Testis (tissue), 3 donors: ENCODE results near the gene UPF1. TPM values are rescaled to one million over a fixed set of nuclear protein-coding genes. Genes with fewer than 3 reads are reported as not detected.
A peak's percentile ranks its signal among the peaks of the same experiment; 100 is the strongest.

ENCODE experiments used
- DNase-seq: peaks from one replicate; pipeline ENCODE4 v3.0.0-alpha.2; 2019
- H3K27ac ChIP-seq, 2 donors: fragments of 200-600 bp; sonication (generic); one replicate each; pipeline ENCODE4 v1.5.1; 2019
- H3K27me3 ChIP-seq: fragments of 200-600 bp; sonication (generic); one replicate; pipeline ENCODE4 v1.5.1; 2019
- H3K36me3 ChIP-seq: fragments of 200-600 bp; sonication (generic); one replicate; pipeline ENCODE4 v1.5.1; 2017; ENCODE audit warnings: low read depth; ENCODE audit errors: missing control alignments
- H3K4me1 ChIP-seq: fragments of 200-600 bp; sonication (generic); one replicate; pipeline ENCODE4 v1.5.1; 2019
- H3K4me3 ChIP-seq, 2 donors: fragments of 200-600 bp; sonication (generic); one replicate each; pipeline ENCODE4 v1.5.1; 2017 to 2019
- H3K9me3 ChIP-seq: fragments of 200-600 bp; sonication (generic); one replicate; pipeline ENCODE4 v1.5.1; 2017
- CTCF ChIP-seq, 3 experiments: fragments of 450-650 bp in 2 of 3; fragments of 200-600 bp in 1 of 3; sonication (generic) in 1 of 3; IDR thresholded peaks; one replicate each; pipeline ENCODE4 v1.5.1; 2016 to 2019; ENCODE audit warnings: antibody characterized with exemption in 3 of 3, mild to moderate bottlenecking in 2 of 3, moderate library complexity in 1 of 3
- POLR2A ChIP-seq: fragments of 450-650 bp; IDR thresholded peaks from one replicate; pipeline ENCODE4 v1.6.1; 2017; ENCODE audit warnings: antibody characterized with exemption, mild to moderate bottlenecking, moderate library complexity
- WGBS, 2 donors: methylation state at CpG; one replicate each; pipeline ENCODE4 v1.1.5; 2018; 5-methylcytosine and 5-hydroxymethylcytosine counted together
- intact Hi-C: fragments of 100-400 bp; cut with DNase I; formaldehyde crosslinking; loops from one replicate; pipeline ENCODE4 v1.15.1; 2023; ENCODE audit warnings: low total_unique reads
- polyA plus RNA-seq: library from polyadenylated mRNA; stranded (reverse); fragments of 350-450 nt; fragmentation: Illumina TruSeq; extraction: RNeasy Lipid Tissue Mini Kit (QIAGEN cat#74804); gene quantifications from one replicate; pipeline ENCODE4 v1.2.3, GENCODE V29; 2014; ENCODE audit warnings: low read depth, low replicate concordance; ENCODE audit not compliant: insufficient read depth
- total RNA-seq, 2 donors: library from RNA; depleted of rRNA; stranded (reverse); fragments of >200 nt; gene quantifications; one replicate each; pipeline ENCODE4 v1.2.3, GENCODE V29; 2016

Gene UPF1
- total and polyA plus RNA-seq, 3 donors from 2014 or later, result 99.0 to 188 (median 176) TPM

DNA sequence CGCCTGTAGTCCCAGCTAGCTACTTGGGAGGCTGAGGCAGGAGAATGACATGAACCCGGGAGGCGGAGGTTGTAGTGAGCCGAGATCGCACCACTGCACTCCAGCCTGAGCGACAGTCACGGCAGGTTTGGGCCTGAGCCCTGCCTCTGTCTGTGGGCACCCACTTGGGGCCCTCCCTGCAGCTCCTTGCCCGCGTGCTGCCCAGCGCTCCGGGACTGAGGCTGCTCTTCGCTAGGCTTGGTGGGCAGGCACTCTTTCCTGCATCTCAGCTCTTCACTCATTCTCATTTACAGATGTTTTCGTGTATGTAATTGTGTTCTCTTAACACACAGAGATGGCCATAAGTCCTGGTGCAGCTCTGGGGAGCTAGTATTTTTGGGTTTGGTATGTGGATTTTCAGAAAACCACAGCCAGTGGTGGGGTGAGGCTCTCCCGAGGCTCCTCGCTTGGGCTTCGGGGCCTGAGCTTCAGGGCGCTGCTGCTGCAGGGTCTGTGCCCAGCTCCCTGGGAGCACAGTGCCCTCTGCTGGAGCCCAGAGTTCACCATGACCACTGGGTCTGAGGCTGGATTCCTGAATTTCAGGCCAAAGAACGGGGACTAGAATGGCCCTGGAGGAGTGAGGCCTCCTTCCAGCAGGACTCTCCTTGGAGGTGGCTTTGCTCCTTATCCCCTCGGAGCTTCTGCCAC, 15.2 kb downstream of the UPF1 start:
- Histone ChIP-seq H3K27me3 (no peaks in the 10 kb centered on the region), H3K4me1 (peaks cover 65% of the 10 kb centered on the region), H3K27ac (peak overlapping the region in 1 of 2 donors; percentile 86), H3K36me3 (no peaks in the 10 kb centered on the region), H3K9me3 (no peaks in the 10 kb centered on the region), H3K4me3 (no peak overlapping the region)
- intact Hi-C loops, result loop anchor here (10.0 kb wide), 1 partner anchor 252 kb away; no protein-coding TSS in a partner anchor
- DNase-seq, result peak; percentile 83
- 65 to 69% methylated on average over 19 of the region's 19 CpGs for WGBS, 2 donors
- TF ChIP-seq POLR2A (no peak), CTCF (IDR thresholded peaks at IDR 0.05) (peak; percentile 57 to 74 (median 71))

DNA sequence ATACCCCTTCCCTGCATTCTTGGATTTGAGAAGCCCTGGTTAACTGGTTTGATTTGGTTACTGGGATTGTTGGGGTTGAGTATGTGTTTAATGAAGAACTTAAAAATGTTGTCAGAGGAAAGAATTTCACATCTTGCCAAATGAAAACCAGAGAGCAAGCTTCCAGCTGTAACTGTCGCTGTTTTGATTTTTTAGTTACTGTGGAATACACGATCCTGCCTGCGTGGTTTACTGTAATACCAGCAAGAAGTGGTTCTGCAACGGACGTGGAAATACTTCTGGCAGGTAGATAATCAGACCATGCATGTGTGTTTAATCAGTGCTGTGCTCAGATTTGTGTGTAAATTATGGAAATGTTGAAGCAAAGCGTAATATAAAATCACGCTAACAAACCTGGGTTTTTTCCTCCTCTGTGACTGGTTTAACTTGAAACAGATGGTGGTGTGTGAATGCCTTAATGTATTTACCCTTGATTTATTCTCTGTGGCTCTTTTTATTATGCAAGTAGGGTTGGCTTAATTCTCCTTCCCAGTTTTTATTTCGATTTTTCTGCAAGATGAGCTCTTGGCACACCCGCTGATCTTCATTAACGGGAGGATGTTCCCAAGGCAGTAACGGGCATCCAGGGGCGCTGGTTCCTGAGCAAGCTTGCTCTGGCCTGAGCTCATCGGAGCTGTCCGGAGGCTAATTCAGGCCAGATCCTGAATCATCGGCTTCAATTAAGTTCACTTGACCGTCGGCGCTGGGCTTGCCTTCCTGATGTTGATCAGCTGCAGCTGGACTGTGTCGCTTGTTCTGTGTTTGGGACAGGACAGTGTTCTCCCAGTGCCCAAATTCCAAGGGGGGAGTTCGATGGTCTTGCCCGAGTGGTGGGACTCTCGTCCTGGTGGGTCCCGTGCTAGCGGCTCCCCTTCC, 16.0 kb downstream of the UPF1 start:
- Histone ChIP-seq H3K27me3 (no peaks in the 10 kb centered on the region), H3K9me3 (no peaks in the 10 kb centered on the region), H3K4me3 (no peak overlapping the region), H3K4me1 (peaks cover 58% of the 10 kb centered on the region), H3K27ac (peak overlapping the region; percentile 75 to 86), H3K36me3 (no peaks in the 10 kb centered on the region)
- WGBS, 2 donors, result 63 to 70% methylated on average over 20 to 24 of the region's 24 CpGs
- intact Hi-C loops, result loop anchor here (10.0 kb wide), 1 partner anchor 253 kb away; no protein-coding TSS in a partner anchor
- TF ChIP-seq CTCF (IDR thresholded peaks at IDR 0.05) (peak in 1 of 3 experiments; percentile 30), POLR2A (no peak)
- no peak for DNase-seq

GRCh38 chr19:18848878-18849661, 17.3 kb downstream of the UPF1 start:
- H3K27me3 ChIP-seq, result no peaks in the 10 kb centered on the region
- WGBS, 2 donors, result 35 to 52% methylated on average over 21 to 23 of the region's 23 CpGs
- no peaks in the 10 kb centered on the region for H3K36me3 ChIP-seq
- TF ChIP-seq POLR2A, result no peak
- TF ChIP-seq CTCF (IDR thresholded peaks at IDR 0.05), result peak in 1 of 3 experiments; percentile 5
- no peak overlapping the region for H3K4me3 ChIP-seq
- no peaks in the 10 kb centered on the region for H3K9me3 ChIP-seq
- intact Hi-C loops, result loop anchor here (10.0 kb wide), 1 partner anchor 254 kb away; no protein-coding TSS in a partner anchor
- H3K4me1 ChIP-seq, result peaks cover 50% of the 10 kb centered on the region
- peak overlapping the region; percentile 75 to 86 for H3K27ac ChIP-seq
- peak; percentile 74 for DNase-seq

DNA sequence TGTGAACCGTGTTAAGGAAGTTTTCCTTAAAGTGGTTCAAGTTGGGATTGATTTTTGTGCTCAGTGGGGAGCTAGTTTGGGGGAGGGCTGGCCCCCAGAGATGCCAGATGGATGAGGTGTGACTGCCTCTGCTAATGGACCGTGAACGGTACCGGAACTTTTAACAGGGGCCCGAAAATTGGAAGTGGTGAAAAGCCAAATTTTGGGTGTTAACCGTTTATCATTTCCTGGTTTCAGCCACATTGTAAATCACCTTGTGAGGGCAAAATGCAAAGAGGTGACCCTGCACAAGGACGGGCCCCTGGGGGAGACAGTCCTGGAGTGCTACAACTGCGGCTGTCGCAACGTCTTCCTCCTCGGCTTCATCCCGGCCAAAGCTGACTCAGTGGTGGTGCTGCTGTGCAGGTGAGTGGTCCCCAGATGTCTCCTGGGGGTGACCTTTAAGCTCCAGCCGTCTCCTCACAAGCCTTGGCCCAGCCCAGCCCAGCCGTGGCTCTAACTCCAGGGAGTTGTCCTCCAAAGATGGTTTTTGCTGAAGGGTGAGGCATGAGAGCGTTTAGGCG, 18.2 kb downstream of the UPF1 start:
- H3K27ac ChIP-seq, result peak overlapping the region; percentile 75 to 86
- 45 to 53% methylated on average over 15 to 16 of the region's 16 CpGs for WGBS, 2 donors
- no peak for DNase-seq
- H3K36me3 ChIP-seq, result no peaks in the 10 kb centered on the region
- intact Hi-C loops, result loop anchor here (10.0 kb wide), 1 partner anchor 255 kb away; no protein-coding TSS in a partner anchor
- H3K4me1 ChIP-seq, result peaks cover 50% of the 10 kb centered on the region
- no peak overlapping the region for H3K4me3 ChIP-seq
- no peaks in the 10 kb centered on the region for H3K9me3 ChIP-seq
- TF ChIP-seq CTCF (IDR thresholded peaks at IDR 0.05) (no peak), POLR2A (no peak)
- no peaks in the 10 kb centered on the region for H3K27me3 ChIP-seq
